Measurements from ENCODE around the gene EML6. TPM values are rescaled to one million over a fixed set of nuclear protein-coding genes. Genes with fewer than 3 reads are reported as not detected.

The EML6 gene
- polyA plus RNA-seq, 1 of the 3 experiments (the other 2 are of a cell fraction) = 1.1 TPM

DNA sequence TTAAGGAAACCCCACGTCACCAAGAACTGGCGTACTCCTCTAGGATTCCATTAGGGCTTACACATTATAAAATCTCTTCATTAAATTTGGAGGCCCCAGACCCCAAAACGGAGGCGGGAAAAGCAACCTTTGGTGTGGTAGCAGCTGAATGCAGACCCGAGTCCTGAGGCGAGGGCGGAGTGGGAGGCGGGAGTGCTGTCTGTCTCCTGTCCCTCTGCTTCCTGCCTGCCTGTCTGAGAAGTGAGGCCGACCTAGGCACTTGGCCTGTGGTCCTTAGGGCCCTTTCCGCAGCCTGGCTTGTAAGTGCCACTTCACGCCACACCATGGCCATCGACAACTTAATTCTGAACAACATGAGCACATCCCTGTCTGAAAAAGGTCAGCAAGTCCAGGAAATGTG is 224.7 kb downstream of the EML6 start:
- peaks cover 0 to 7% of the 10 kb centered on the region in 2 experiments; a peak in 2 of 4 replicates for H3K4me1 ChIP-seq (ENCODE audit: control insufficient read depth in 1 of 2, insufficient read depth in 2 of 2, low read depth in 1 of 2, low read length in 1 of 2)
- H3K79me2 ChIP-seq (ENCODE audit: insufficient read depth) = no peaks in the 10 kb centered on the region
- H3K9me2 ChIP-seq = no peaks in the 10 kb centered on the region
- no peaks in the 10 kb centered on the region for H3K9me3 ChIP-seq
- no peak overlapping the region for H3K4me3 ChIP-seq (ENCODE audit: low read depth in 2 of 2, low read length in 1 of 2)
- DNase-seq = no peak
- no peak for TF ChIP-seq RFX5 (IDR thresholded peaks at IDR 0.05; ENCODE audit: low read length)
- TF ChIP-seq, protein P1, sequence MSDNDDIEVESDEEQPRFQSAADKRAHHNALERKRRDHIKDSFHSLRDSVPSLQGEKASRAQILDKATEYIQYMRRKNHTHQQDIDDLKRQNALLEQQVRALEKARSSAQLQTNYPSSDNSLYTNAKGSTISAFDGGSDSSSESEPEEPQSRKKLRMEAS (IDR thresholded peaks at IDR 0.05; ENCODE audit: low read depth) = no peak
- TF ChIP-seq TAF1 (IDR thresholded peaks at IDR 0.05; ENCODE audit: borderline replicate concordance, low read depth, low read length) = no peak
- no peak for TF ChIP-seq RAD21 (IDR thresholded peaks at IDR 0.05; ENCODE audit: low read length)
- no peak for TF ChIP-seq SMC3 (IDR thresholded peaks at IDR 0.05; ENCODE audit: low read depth, low read length)
- TF ChIP-seq MXI1 (IDR thresholded peaks at IDR 0.05; ENCODE audit: low read depth, low read length) = no peak
- TF ChIP-seq NFIC (IDR thresholded peaks at IDR 0.05; ENCODE audit: borderline replicate concordance) = no peak
- no peak for TF ChIP-seq YY1 (IDR thresholded peaks at IDR 0.05; ENCODE audit: low read depth)
- no peak for TF ChIP-seq SIN3A (IDR thresholded peaks at IDR 0.05; ENCODE audit: borderline replicate concordance, low read depth, low read length)
- no peak for TF ChIP-seq EZH2phosphoT487 (IDR thresholded peaks at IDR 0.05; ENCODE audit: borderline replicate concordance, low read depth)
- TF ChIP-seq ELF1 (IDR thresholded peaks at IDR 0.05) = no peak
- TF ChIP-seq, protein P2, sequence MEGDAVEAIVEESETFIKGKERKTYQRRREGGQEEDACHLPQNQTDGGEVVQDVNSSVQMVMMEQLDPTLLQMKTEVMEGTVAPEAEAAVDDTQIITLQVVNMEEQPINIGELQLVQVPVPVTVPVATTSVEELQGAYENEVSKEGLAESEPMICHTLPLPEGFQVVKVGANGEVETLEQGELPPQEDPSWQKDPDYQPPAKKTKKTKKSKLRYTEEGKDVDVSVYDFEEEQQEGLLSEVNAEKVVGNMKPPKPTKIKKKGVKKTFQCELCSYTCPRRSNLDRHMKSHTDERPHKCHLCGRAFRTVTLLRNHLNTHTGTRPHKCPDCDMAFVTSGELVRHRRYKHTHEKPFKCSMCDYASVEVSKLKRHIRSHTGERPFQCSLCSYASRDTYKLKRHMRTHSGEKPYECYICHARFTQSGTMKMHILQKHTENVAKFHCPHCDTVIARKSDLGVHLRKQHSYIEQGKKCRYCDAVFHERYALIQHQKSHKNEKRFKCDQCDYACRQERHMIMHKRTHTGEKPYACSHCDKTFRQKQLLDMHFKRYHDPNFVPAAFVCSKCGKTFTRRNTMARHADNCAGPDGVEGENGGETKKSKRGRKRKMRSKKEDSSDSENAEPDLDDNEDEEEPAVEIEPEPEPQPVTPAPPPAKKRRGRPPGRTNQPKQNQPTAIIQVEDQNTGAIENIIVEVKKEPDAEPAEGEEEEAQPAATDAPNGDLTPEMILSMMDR (IDR thresholded peaks at IDR 0.05) = no peak
- TF ChIP-seq, protein P3, sequence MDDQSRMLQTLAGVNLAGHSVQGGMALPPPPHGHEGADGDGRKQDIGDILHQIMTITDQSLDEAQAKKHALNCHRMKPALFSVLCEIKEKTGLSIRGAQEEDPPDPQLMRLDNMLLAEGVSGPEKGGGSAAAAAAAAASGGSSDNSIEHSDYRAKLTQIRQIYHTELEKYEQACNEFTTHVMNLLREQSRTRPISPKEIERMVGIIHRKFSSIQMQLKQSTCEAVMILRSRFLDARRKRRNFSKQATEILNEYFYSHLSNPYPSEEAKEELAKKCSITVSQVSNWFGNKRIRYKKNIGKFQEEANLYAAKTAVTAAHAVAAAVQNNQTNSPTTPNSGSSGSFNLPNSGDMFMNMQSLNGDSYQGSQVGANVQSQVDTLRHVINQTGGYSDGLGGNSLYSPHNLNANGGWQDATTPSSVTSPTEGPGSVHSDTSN (IDR thresholded peaks at IDR 0.05) = no peak
- TF ChIP-seq NRF1 (IDR thresholded peaks at IDR 0.05; ENCODE audit: low read depth, low read length) = no peak
- TF ChIP-seq FOXM1 (IDR thresholded peaks at IDR 0.05; ENCODE audit: low read depth) = no peak
- no peak for TF ChIP-seq MEF2A (IDR thresholded peaks at IDR 0.05; ENCODE audit: borderline replicate concordance, low read depth)
- ChIA-PET POLR2A (no interaction called here), CTCF (no interaction called here)
- no peak overlapping the region for H3K9ac ChIP-seq
- no peaks in the 10 kb centered on the region for H3K36me3 ChIP-seq (replicated peaks in 1 of 2; ENCODE audit: control insufficient read depth in 1 of 2, insufficient read depth in 2 of 2, low read length in 1 of 2)
- H2AFZ ChIP-seq (ENCODE audit: low read depth) = no peak overlapping the region
- H3K27me3 ChIP-seq (ENCODE audit: insufficient read depth) = no peaks in the 10 kb centered on the region
- H3F3A ChIP-seq (replicated peaks; ENCODE audit: insufficient read depth) = no peaks in the 10 kb centered on the region
- H3K4me2 ChIP-seq = no peak overlapping the region
- no peak overlapping the region for H3K27ac ChIP-seq (ENCODE audit: low read depth in 2 of 2, low read length in 1 of 2)
- WGBS (ENCODE audit: low lambda C conversion rate) = 88% methylated on average over 12 of the region's 12 CpGs
- H4K20me1 ChIP-seq (ENCODE audit: insufficient read depth) = no peaks in the 10 kb centered on the region

- no peak overlapping the region for H3K27ac ChIP-seq (ENCODE audit: low read depth in 2 of 2, low read length in 1 of 2)
- H3K4me2 ChIP-seq = no peak overlapping the region
- peaks cover 0 to 9% of the 10 kb centered on the region in 2 experiments; a peak in 3 of 4 replicates for H3K4me1 ChIP-seq (ENCODE audit: control insufficient read depth in 1 of 2, insufficient read depth in 2 of 2, low read depth in 1 of 2, low read length in 1 of 2)
- no peaks in the 10 kb centered on the region for H3K9me2 ChIP-seq
- no peak overlapping the region for H3K4me3 ChIP-seq (ENCODE audit: low read depth in 2 of 2, low read length in 1 of 2)
- H3K9me3 ChIP-seq = no peaks in the 10 kb centered on the region
- no peak overlapping the region for H3K9ac ChIP-seq
- no peak for DNase-seq
- ChIA-PET CTCF (no interaction called here), POLR2A (no interaction called here)
- no peaks in the 10 kb centered on the region for H3F3A ChIP-seq (replicated peaks; ENCODE audit: insufficient read depth)
- H3K36me3 ChIP-seq (replicated peaks in 1 of 2; ENCODE audit: control insufficient read depth in 1 of 2, insufficient read depth in 2 of 2, low read length in 1 of 2) = no peaks in the 10 kb centered on the region
- no peaks in the 10 kb centered on the region for H3K27me3 ChIP-seq (ENCODE audit: insufficient read depth)
- H3K79me2 ChIP-seq (ENCODE audit: insufficient read depth) = no peaks in the 10 kb centered on the region
- 98% methylated on average over 6 of the region's 6 CpGs for WGBS (ENCODE audit: low lambda C conversion rate)
- no peak overlapping the region for H2AFZ ChIP-seq (ENCODE audit: low read depth)
- no peaks in the 10 kb centered on the region for H4K20me1 ChIP-seq (ENCODE audit: insufficient read depth)
- TF ChIP-seq YY1 (IDR thresholded peaks at IDR 0.05; ENCODE audit: low read depth) (no peak), NRF1 (IDR thresholded peaks at IDR 0.05; ENCODE audit: low read depth, low read length) (no peak), EP300 (IDR thresholded peaks at IDR 0.05; ENCODE audit: borderline replicate concordance in 1 of 2, low read depth in 1 of 2, low read length in 1 of 2) (no peak), MXI1 (IDR thresholded peaks at IDR 0.05; ENCODE audit: low read depth, low read length) (no peak), CHD2 (IDR thresholded peaks at IDR 0.05; ENCODE audit: low read length, partially characterized antibody) (no peak), POLR2AphosphoS5 (IDR thresholded peaks at IDR 0.05; ENCODE audit: low read depth, low read length) (no peak), FOXJ3 (CRISPR knock-in tag; IDR thresholded peaks at IDR 0.05) (no peak), FOXM1 (IDR thresholded peaks at IDR 0.05; ENCODE audit: low read depth) (no peak)
- TF ChIP-seq, protein P4, sequence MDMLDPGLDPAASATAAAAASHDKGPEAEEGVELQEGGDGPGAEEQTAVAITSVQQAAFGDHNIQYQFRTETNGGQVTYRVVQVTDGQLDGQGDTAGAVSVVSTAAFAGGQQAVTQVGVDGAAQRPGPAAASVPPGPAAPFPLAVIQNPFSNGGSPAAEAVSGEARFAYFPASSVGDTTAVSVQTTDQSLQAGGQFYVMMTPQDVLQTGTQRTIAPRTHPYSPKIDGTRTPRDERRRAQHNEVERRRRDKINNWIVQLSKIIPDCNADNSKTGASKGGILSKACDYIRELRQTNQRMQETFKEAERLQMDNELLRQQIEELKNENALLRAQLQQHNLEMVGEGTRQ (IDR thresholded peaks at IDR 0.05; ENCODE audit: borderline replicate concordance, low read depth, low read length) = no peak
- TF ChIP-seq, protein P3 (IDR thresholded peaks at IDR 0.05) = no peak
- TF ChIP-seq, protein P5, sequence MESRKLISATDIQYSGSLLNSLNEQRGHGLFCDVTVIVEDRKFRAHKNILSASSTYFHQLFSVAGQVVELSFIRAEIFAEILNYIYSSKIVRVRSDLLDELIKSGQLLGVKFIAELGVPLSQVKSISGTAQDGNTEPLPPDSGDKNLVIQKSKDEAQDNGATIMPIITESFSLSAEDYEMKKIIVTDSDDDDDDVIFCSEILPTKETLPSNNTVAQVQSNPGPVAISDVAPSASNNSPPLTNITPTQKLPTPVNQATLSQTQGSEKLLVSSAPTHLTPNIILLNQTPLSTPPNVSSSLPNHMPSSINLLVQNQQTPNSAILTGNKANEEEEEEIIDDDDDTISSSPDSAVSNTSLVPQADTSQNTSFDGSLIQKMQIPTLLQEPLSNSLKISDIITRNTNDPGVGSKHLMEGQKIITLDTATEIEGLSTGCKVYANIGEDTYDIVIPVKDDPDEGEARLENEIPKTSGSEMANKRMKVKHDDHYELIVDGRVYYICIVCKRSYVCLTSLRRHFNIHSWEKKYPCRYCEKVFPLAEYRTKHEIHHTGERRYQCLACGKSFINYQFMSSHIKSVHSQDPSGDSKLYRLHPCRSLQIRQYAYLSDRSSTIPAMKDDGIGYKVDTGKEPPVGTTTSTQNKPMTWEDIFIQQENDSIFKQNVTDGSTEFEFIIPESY (IDR thresholded peaks at IDR 0.05; ENCODE audit: borderline replicate concordance, low read depth) = no peak
These were observed 226.0 kb downstream of the EML6 start for GRCh38 chr2:54949431-54949830.

All from SK-N-SH (cell line).